AML-193 (cell line): ENCODE results near the gene RSAD2.
A peak's percentile ranks its signal among the peaks of the same experiment; 100 is the strongest.
"Not testable (repeated sequence)": the region's sequence is repeated elsewhere in the genome, so short reads cannot be mapped to it uniquely, and the experiment has no call there.

Experiments used
- DNase-seq, 2 experiments: peaks; one replicate each; lab custom pipeline; 2025; lab: John Stamatoyannopoulos, UW

The RSAD2 gene, protein sequence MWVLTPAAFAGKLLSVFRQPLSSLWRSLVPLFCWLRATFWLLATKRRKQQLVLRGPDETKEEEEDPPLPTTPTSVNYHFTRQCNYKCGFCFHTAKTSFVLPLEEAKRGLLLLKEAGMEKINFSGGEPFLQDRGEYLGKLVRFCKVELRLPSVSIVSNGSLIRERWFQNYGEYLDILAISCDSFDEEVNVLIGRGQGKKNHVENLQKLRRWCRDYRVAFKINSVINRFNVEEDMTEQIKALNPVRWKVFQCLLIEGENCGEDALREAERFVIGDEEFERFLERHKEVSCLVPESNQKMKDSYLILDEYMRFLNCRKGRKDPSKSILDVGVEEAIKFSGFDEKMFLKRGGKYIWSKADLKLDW

DNA sequence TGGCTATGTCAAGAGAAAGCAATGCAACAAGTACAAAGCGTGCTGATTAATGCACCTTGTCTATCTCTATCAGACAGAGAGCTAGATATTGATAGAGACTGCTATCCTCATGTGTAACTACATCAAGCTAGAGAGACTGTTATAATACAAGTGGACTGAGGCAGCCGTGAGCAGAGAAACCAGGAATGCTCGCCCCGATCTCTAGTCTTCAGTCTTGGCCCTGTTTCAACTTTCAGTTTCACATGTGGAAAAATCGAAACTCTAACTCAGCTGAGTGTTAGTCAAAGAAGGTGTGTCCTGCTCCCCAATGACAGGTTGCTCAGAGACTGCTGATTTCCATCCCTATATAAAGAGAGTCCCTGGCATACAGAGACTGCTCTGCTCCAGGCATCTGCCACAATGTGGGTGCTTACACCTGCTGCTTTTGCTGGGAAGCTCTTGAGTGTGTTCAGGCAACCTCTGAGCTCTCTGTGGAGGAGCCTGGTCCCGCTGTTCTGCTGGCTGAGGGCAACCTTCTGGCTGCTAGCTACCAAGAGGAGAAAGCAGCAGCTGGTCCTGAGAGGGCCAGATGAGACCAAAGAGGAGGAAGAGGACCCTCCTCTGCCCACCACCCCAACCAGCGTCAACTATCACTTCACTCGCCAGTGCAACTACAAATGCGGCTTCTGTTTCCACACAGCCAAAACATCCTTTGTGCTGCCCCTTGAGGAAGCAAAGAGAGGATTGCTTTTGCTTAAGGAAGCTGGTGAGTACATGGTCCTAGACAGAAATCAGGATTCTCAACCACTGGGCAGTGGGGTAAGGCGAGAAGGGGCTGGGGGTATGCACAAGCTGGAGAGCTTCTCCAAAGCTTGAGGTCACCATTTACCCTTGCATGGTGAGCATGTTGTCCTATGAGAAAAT lies at the start of gene RSAD2:
RSAD2 (plus strand) TSS at position 376 of the 903 bp plus-strand sequence; CDS start at position 400, 24 bp downstream.
- DNase-seq: peak; percentile 8 to 19

DNA sequence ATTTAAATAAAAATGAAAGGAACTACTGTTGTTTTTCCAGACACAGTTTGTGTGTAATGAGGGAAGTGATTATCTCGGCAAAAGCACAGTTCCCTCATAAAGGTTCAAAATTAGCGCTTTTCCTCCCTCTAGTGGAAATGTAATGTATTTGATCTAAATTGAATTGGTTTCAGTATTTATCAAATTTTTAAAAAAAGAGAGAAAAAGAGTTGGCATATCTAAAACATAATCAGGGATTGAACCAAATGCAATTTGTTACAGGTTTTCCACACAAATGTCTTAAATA lies 49.3 kb upstream of the RSAD2 start:
- DNase-seq: peak; percentile 33 to 46

DNA sequence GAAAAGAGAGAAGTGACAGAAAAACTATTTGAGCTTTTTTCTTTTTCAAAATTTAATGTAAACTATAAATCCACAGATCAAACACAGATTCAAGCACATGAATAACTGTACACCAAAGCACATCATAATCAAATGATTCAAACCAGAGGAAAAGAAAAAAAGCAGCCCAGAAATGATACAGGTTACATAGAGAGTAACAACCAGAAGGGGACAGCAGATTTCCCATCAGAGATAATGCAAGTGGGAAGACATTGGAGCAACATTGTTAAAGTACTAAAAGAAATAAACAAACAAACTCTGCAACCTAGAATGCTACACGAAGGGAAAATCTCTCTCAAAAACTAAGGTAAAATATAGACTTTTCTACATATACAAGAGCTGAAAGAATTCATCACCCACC lies 46.3 kb upstream of the RSAD2 start:
- no peak for DNase-seq

DNA sequence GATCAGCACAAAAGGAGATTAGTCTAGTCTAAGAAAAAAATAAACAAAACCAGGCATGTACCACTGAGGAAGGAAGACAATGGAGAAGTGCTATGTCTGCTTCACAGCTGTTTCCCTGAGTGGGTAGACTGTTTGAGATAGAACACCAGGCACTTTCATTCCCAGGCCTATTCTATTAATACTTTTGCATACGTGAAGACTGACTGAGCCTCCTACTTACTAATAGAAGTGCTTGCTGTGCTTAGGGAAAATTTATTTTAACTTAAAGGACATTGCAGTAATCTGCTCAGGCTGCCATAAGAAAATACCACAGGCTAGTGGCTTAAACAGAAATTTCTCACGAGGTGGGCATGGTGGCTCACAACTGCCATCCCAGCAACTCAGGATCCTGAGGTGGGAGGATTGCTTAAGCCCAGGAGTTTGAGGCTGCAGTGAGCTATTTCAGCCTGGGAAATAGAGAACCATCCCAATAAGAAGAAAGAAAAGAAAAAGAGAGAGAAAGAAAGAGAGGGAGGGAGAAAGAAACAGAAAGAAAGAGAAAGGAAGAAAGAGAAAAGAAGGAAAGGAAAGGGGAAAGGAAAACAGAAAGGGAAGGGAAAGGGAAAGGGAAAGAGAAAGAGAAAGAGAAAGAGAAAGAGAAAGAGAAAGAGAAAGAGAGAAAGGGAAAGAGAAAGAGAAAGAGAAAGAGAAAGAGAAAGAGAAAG lies 44.8 kb upstream of the RSAD2 start:
- no peak for DNase-seq

DNA sequence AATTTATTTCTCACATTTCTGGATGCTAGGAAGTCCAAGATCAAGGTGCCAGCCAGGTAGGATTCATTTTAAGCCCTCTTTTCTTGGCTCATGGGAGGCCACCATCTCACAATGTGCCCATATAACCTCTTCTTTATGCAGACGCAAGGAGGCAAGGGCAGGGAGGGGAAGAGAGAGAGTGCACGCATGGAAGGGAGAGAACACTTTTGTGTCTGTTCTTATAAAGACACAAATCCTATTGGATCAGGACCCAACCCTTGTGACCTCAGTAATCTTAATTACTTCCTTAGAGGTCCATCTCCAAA lies 44.3 kb upstream of the RSAD2 start:
- DNase-seq: no peak

DNA sequence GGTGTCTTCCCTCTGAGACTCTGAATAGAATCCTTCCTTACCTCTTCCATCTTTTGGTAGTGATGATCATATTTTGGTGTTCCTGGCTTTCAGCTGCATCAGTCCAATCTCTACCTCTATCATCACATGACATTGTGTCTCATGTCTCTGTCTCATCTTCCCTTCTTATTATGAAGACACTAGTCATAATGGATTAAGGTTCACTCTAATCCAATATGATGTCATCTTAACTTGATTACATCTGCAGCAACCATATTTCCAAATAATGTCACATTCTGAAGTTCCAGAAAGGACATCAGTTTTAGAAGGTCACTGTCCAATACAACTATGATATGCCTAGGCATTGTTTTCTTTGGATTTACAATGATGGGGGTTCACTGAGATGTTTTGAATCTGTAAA lies 43.4 kb upstream of the RSAD2 start:
- DNase-seq: no peak

DNA sequence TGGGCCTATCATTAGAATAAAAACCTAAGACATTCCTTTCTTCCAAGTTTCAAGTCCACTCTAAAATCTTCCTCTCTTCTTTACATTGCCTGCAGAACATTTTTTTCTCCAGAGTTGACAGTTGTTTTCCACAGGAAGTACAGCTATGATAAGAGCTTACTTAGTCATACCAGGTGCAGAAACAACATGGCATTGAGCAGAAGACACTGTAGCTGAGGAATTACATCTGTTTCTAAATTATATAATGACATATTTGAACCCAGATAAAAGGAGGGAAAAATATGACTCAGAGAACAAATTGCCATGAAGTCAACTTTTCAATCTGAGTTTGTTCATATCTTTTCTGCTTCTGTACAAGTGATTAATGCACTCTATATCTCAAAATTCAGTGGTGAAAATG lies 42.1 kb upstream of the RSAD2 start:
- no peak for DNase-seq

DNA sequence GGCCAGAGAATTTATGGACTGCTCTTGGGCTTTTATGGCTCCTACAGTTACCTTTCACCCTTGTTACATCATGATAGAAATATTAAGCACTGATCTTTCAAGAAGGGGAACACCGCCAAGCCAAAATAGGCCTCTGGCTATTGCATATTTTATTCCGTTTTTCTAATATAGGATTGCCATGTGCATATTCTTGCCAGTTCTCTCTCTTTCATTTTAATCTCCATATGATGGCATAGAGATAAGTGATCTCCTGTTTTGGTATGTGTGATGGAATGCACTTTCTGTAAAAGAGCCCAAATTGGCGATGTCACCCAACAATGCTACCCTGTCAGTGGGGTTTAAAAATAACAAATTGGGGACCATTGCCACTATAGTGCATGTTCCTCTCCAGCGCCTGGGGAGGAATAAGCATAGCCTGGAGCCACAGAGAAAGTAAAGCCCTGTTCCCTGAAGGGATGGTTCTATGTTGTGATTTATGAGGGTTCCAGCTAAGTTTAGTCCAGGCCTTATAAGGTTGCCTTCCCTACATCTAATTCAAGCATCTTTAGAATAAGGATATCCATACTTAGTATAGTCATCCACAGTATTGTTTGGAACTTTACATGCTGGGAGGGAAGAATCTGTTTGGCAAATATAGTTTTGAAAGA lies 38.8 kb upstream of the RSAD2 start:
- DNase-seq: no peak

DNA sequence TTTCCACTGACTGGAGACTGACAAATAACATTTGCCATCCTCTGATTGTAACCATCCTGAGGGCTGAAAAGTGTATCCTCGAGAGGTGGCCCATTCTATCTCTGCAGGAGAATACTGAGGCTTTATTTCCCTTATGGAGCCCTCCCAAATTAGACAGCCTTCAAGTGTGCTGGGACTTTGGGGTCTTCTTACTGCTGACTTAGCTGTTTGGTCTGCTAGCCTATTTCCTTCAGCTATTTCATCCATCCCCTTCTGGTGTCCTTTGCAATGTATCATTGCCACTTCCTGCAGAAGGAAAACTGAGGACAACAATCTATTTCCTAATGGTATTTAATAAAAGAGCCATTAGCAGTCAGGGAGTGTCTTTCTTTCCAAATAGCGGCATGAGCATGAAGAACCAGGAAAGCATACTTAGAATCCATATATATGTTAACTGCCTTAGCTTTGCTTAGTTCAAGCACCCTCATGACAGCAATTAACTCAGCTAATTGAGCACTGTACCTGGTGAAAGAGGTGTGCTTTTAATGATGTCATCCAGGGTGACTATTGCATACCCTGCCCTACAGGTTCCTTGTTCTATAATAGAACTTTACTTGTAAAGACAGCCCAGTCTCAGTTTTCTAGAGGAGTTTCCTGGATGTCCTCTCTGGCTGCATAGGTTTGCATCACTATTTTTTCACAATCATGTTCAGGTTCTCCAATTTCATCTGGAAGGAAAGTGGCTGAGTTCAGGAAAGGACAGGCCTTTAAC lies 35.9 kb upstream of the RSAD2 start:
- no peak for DNase-seq

DNA sequence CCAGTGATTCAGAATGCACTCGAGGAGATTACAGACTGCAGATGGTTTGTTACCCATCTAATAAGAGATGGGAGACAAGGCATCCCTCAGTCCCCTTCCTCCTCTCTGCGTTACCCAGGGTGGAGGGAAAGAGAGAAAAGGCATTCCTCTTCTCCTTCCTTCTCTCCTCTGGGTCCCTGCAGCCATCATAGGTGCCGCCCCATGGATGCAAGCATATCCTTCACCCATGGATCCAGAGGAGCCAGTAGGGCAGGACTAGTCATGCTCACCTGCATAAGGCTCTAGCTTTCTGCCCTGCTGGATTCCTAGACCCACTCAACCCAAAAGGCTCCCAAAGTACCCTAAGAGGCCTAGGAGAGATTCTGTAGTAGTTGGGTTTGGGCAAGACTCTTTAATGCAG lies 32.3 kb upstream of the RSAD2 start:
- DNase-seq: no peak

DNA sequence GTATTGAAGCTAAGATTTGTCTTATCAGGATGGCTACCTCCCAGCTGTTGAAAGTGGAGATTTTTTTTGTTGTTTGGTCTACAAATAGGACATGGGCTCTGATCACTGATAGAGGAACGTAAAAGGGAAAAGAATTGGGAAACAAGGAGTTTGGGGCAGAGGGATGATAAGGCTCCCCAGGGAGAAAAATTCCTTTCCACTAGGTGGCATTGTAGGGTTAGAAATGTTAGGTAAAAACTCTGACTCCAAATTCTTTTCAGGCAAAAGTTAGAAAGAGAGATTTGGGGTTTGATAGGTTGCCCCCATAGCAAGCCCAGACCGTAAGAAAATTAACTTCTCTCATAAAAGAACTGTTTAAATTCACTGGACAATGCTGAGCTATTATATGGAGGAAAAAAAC lies 31.7 kb upstream of the RSAD2 start:
- DNase-seq: peak; percentile 7 to 14

DNA sequence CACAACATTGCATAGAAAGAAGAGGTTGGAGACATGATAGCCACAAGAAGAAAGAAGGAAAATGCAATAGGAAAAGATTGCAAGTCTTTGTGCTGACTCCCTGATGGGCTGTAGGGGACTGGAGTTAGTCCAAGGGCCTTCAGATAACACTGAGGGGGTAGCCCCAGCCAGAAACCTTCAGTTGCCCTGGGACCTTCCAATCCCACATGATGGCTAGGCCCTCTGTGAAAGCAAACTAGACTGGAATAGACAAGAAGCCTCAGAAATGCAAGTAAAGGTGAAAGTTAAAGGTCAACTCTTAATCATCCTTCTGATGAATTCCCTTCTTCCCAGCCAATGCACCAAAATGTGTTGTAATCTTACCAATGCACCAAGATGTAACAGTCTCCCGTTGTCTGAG lies 31.0 kb upstream of the RSAD2 start:
- no peak for DNase-seq

DNA sequence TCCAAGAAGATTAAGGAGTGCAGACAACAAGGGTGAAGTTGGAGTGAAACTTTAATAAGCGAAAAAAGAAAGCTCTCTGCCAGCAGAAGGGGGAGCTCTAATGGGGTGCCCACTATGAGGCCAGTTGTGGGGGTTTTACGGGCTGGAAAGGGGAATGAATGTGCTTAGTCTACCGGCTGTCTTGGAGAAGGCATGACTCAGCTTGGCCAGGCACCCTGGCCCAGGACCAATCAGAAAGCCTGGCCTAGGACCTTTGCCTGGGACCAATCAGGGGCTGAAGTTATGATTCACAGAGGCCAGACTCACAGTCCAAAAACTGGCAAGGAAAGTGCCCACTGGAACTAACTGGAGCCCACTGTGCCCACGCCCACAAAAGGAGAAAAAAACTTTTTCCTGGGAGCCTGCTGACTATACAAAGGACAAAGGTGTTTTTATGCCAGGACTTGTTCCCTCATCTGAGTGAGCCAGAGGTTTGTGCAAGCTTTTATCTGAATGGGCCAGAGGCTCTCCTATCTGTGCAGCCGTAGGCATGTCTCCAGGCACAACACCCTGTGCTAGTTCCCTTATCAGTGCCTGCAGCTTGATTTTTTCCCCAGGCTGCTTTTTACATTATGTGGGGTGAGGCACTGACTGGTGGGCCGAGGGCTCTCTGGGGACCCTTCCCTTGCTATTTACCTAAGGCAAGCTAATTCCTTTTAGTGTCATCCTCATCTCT lies 30.5 kb upstream of the RSAD2 start:
- DNase-seq: no peak

DNA sequence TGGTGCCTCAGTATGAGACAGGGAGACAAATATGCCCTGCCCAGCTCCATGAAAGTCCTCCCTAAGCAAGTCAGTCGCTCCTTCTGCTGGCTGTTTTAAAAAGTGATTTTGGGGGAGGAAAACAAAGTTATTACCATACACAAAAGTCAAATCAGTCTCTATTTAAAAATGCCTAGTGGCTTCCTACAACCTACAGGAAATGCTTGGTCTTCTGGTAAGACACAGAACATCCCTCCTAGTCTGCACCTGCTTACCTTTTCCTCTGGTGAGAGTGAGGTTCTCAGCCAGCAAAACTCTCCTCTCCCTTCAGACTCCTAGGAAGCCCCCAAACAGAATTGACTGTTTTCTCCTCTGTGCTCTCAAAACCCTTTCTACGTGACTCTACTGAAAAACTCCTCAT lies 25.4 kb upstream of the RSAD2 start:
- DNase-seq: no peak

DNA sequence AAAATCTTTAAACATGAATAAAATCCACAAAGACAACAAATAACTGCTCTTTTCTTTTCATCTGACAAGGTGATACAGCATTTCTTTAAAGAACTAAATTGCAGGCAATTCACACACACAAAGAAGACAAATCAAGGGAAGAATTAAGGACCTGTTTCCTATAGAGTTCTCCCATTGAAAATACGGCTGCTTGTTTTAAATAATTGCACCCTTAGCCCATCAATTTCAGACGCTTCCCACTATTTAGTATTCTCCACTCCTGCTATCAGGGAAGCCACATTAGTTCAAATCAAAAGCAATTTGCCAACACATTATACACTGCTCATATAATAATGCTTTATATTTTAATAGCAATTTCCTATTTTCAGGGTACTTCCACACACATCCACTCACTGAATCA lies 23.2 kb upstream of the RSAD2 start:
- no peak for DNase-seq

DNA sequence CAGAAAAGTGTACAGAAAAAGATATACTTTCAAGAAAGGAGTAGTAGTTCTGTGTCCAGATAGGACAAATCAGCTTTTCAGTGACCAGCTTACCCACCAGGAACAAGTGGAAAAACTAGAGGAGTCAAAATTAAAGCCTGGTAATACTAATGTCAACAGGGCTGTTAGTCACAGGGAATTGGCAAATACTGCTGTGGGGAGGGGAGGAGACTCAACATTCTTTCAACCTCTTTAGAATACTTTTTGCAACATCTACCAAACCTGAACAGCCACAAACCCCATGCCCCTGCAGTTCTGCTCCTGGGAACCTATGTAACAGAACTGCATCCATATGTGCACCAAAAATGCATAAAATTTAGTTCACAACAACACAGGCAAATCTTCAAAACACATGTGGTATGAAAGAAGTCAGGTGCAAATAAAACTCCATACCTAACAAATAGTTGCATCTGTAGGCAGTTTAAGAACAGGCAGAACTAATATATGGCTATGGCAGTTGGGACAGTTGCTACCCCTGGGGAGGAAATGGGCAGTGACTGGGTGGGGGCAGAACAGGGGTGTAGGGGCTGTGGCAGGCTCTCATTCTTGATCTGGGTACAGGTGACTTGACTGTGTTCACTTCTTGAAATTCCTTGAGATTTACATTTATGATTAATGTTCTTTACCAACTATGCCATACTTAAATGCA lies 21.6 kb upstream of the RSAD2 start:
- DNase-seq: no peak

DNA sequence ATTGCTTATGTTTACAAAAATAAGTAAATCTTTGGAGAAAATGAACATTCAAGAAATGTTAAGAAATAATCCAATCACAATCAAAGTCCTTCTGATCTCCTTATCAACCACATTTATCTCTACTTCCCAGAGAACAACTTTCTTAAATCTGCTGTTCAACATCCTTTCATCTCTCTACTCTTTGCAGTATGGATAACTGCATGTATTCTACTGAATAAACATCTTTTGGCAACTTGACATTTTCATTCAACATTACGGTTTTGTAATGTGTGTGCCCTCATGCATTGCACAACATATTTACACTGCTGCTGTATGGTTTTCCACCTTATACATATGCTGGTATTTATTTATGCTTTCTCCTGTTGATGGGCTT lies 21.0 kb upstream of the RSAD2 start:
- no peak for DNase-seq

DNA sequence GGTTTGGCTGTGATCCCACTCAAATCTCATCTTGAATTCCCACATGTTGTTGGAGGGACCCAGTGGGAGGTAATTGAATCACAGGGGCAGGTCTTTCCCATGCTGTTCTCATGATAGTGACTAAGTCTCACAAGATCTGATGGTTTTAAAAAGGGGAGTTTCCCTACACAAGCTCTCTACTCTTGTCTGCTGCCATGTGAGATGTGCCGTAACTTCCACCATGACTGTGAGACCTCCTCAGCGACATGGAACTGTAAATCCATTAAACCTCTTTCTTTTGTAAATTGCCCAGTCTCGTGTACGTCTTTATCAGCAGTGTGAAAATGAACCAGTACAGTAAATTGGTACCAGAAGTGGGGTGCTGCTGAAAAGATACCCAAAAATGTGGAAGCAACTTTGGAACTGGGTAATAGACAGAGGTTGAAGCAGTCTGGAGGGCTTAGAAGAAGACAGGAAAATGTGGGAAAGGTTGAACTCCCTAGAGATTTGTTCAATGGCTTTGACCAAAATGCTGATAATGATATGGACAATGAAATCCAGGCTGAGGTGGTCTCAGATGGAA lies 19.0 kb upstream of the RSAD2 start:
- DNase-seq: not testable (repeated sequence)

DNA sequence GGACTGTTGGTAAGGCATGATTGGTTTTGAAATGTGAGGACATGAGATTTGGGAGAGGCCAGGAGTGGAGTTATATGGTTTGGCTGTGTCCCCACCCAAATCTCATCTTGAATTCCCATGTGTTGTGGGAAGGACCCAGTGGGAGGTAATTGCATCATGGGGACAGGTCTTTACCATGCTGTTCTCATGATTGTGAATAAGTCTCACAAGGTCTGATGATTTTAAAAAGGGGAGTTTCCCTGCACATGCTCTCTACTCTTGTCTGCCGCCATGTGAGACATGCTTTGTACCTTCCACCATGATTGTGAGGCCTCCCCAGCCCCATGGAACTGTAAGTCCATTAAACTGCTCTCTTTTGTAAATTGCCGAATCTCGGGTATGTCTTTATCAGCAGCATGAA lies 17.3 kb upstream of the RSAD2 start:
- DNase-seq: no peak

DNA sequence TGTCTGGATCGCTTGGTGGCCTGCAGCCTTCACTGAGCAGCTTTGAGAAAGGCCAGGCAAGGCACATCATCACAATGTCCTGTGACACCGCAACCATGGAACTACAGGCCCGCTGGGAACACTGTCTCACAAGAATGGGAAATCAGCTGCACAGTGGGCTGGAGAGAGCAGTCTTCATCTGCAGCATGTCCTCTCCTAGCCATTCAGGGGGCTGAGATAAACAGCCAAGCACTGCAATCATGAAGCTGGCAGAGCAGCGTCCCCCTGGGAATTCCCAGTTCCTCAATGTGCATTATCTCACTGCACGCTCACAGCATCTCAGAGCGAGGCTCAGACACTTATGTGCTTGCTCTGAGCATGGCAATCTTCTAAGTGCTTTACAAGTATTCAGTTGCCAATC lies 13.8 kb upstream of the RSAD2 start:
- DNase-seq: no peak
